PC-3 (cell line): ENCODE results near the gene VWA8. TPM values are rescaled to one million over a fixed set of nuclear protein-coding genes. Genes with fewer than 3 reads are reported as not detected.

ENCODE experiments used
- ATAC-seq: fragments of 200-7000 bp; cut with Tn5 transposase; 2 replicates; pipeline ENCODE4 v1.9.1; 2020; ENCODE audit warnings: mild to moderate bottlenecking, moderate library complexity
- BruUV-seq: library from RNA; stranded (reverse); fragments of 400-500 nt; replicated peaks from 2 replicates; lab custom pipeline; 2021; lab: Mats Ljungman, UMichigan
- CTCF ChIA-PET: fragments of 300-600 bp; sonication (Branson Sonifier 250); formaldehyde crosslinking; loops from one replicate; lab custom pipeline; 2022; ENCODE audit warnings: antibody characterized with exemption; lab: Charles Lee
- POLR2A ChIA-PET: fragments of 300-600 bp; sonication (Branson Sonifier 250); formaldehyde crosslinking; loops from one replicate; lab custom pipeline; 2022; ENCODE audit warnings: antibody characterized with exemption; ENCODE audit not compliant: unreplicated experiment; lab: Charles Lee
- DNase-seq: peaks from one replicate; pipeline ENCODE4 v3.0.0-alpha.2; 2015
- H2AFZ ChIP-seq: fragments of 300-600 bp; sonication (generic); 2 replicates; pipeline ENCODE4 v1.6.0; 2016; ENCODE audit warnings: antibody characterized with exemption, low read length
- H3F3A ChIP-seq: fragments of 300-600 bp; sonication (generic); one replicate; pipeline ENCODE4 v1.6.0; 2017; ENCODE audit warnings: antibody characterized with exemption, low read length, control low read depth, mild to moderate bottlenecking; ENCODE audit not compliant: unreplicated experiment
- H3K27ac ChIP-seq: fragments of 300-600 bp; sonication (generic); 2 replicates; pipeline ENCODE4 v1.5.1; 2016; ENCODE audit warnings: mild to moderate bottlenecking, low read length
- H3K27me3 ChIP-seq: fragments of 300-600 bp; sonication (generic); 2 replicates; pipeline ENCODE4 v1.6.1; 2016; ENCODE audit warnings: low read length, mixed read lengths
- H3K36me3 ChIP-seq: fragments of 300-600 bp; sonication (generic); 2 replicates; pipeline ENCODE4 v1.6.1; 2016; ENCODE audit warnings: low read depth, mixed run types, low read length, mixed read lengths
- H3K4me1 ChIP-seq: fragments of 300-600 bp; sonication (generic); 2 replicates; pipeline ENCODE4 v1.5.1; 2016; ENCODE audit warnings: low read length; ENCODE audit not compliant: insufficient read depth
- H3K4me2 ChIP-seq: fragments of 300-600 bp; sonication (generic); 2 replicates; pipeline ENCODE4 v1.6.0; 2016; ENCODE audit warnings: low read length
- H3K4me3 ChIP-seq: fragments of 300-600 bp; sonication (generic); 2 replicates; pipeline ENCODE4 v1.5.1; 2016; ENCODE audit warnings: mild to moderate bottlenecking, low read length, mixed read lengths
- H3K79me2 ChIP-seq: fragments of 300-600 bp; sonication (generic); 2 replicates; pipeline ENCODE4 v1.6.1; 2017; ENCODE audit warnings: low read length, mixed read lengths
- H3K9ac ChIP-seq: fragments of 300-600 bp; sonication (generic); 2 replicates; pipeline ENCODE4 v1.6.0; 2016; ENCODE audit warnings: mild to moderate bottlenecking, low read length
- H3K9me2 ChIP-seq: fragments of 300-600 bp; sonication (generic); replicated peaks from 2 replicates; pipeline ENCODE4 v1.6.1; 2016; ENCODE audit warnings: mixed run types, low read length, mixed read lengths
- H3K9me3 ChIP-seq: fragments of 300-600 bp; sonication (generic); 2 replicates; pipeline ENCODE4 v1.6.1; 2016; ENCODE audit warnings: low read length, mixed read lengths
- H4K20me1 ChIP-seq: fragments of 300-600 bp; sonication (generic); 2 replicates; pipeline ENCODE4 v1.6.1; 2016; ENCODE audit warnings: low read length, mixed read lengths
- EZH2 ChIP-seq: fragments of 300-600 bp; sonication (generic); IDR thresholded peaks from one replicate; pipeline ENCODE4 v1.6.1; 2017; ENCODE audit warnings: antibody characterized with exemption, mild to moderate bottlenecking, low read length; ENCODE audit not compliant: unreplicated experiment
- EZH2phosphoT487 ChIP-seq: fragments of 300-600 bp; sonication (generic); IDR thresholded peaks from 2 replicates; pipeline ENCODE4 v1.6.1; 2018; ENCODE audit warnings: mild to moderate bottlenecking, antibody characterized with exemption, low read length, borderline replicate concordance
- intact Hi-C: fragments of 100-400 bp; cut with micrococcal nuclease; formaldehyde crosslinking; loops from 2 replicates; pipeline ENCODE4 v1.9.0; 2023
- total RNA-seq: library from RNA; depleted of rRNA; stranded (reverse); fragments of >200 nt; gene quantifications from 2 replicates; pipeline ENCODE4 v1.2.3, GENCODE V29; 2014
- TF ChIP-seq, protein P1 (sequence below): fragments of 300-600 bp; sonication (generic); conservative IDR thresholded peaks from 2 replicates; pipeline ENCODE4 v1.5.1; 2017; ENCODE audit warnings: antibody characterized with exemption, low read depth, mild to moderate bottlenecking, low read length

VWA8 gene
- total RNA-seq, 1 experiment from 2014 or later = 10.0 TPM

DNA sequence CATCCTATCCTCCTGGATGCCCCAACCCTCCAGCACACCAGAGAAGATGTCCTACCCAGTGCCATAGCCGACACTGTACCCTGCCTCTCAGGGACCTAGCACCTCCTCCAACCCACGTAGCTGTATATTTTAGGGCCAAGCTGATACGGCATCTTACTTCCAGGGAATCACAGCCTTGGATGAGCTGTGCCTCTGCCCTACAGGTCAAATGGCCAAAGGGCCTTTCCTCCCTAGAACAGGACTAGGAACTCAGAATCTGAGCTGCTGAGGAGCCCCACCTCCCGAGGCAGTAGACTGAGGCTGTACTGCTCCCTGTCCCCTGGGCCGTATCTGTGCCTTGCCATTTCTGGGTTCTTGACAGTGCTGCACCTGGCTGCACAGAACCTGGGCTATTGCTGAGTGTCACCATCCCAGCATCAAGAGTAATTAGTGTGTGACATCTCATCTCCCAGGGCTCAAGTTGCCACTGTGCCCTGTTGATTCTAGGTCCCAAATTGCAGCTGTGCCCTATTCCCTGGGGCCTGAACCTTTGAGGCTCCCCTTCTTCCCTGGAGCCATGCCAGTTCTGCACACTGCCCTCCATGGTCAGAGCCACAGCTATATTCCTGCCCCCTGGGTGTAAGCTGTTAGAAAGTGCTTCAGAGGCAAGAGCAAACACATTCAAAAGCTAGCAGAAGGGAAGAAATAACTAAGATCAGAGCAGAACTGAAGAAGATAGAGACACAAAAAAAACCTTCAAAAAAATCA is 41.0 kb downstream of the VWA8 start:
- DNase-seq (no peak), ATAC-seq (no peak)
- ChIA-PET POLR2A (interaction anchor here (0.6 kb wide), 1 partner anchor 9 kb away, joined by 3 read pairs; no protein-coding TSS in a partner anchor), CTCF (no interaction called here)
- H4K20me1 ChIP-seq = no peaks in the 10 kb centered on the region
- no peaks in the 10 kb centered on the region for H3F3A ChIP-seq
- H3K9me3 ChIP-seq = no peaks in the 10 kb centered on the region
- peaks cover 24% of the 10 kb centered on the region for H3K4me1 ChIP-seq
- no peak overlapping the region for H3K4me2 ChIP-seq
- intact Hi-C loops = no loop called here
- H2AFZ ChIP-seq = no peak overlapping the region
- H3K4me3 ChIP-seq = no peak overlapping the region
- TF ChIP-seq EZH2phosphoT487 = no peak
- no peak for TF ChIP-seq EZH2
- TF ChIP-seq, protein P1, sequence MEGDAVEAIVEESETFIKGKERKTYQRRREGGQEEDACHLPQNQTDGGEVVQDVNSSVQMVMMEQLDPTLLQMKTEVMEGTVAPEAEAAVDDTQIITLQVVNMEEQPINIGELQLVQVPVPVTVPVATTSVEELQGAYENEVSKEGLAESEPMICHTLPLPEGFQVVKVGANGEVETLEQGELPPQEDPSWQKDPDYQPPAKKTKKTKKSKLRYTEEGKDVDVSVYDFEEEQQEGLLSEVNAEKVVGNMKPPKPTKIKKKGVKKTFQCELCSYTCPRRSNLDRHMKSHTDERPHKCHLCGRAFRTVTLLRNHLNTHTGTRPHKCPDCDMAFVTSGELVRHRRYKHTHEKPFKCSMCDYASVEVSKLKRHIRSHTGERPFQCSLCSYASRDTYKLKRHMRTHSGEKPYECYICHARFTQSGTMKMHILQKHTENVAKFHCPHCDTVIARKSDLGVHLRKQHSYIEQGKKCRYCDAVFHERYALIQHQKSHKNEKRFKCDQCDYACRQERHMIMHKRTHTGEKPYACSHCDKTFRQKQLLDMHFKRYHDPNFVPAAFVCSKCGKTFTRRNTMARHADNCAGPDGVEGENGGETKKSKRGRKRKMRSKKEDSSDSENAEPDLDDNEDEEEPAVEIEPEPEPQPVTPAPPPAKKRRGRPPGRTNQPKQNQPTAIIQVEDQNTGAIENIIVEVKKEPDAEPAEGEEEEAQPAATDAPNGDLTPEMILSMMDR = no peak
- peaks cover 36% of the 10 kb centered on the region for H3K79me2 ChIP-seq
- peaks cover 3% of the 10 kb centered on the region; the same call in 1 of the 2 replicates for H3K36me3 ChIP-seq
- H3K27me3 ChIP-seq = no peaks in the 10 kb centered on the region
- H3K9me2 ChIP-seq = no peaks in the 10 kb centered on the region
- H3K9ac ChIP-seq = no peak overlapping the region
- no peak overlapping the region for H3K27ac ChIP-seq
- BruUV-seq = no TSS peak

DNA sequence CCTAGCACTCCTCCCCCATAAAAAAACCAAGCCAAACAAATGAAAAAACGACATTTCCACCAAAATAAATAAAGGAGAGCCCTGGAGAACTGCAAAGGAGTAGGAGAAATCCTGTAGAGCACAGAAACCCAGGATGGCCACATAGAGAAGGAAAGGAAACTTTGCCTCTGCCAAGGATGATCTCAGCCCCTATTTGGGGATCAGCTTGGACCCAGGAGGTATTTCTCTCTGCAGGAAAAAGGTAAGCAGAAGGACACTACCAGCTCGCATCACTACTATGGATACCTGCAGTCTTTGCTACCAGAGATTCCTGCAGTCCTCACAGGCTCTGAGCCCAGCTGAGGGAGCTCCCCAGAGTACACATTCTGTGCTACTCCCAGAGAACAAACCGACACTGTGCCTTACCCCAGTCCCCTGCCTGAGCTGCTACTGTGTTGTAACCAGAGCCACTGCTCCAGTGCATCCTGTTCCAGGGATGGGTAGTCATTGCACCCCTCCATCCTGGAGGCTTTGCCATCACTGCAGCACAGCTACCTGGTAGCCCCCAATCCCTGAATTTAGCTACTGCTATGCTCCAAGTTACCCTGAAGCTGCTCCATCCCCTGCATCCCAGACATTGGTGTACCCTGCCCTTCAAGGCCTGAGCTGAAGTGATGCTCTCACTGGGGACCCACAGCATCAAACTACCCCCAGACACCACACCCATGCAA is 41.7 kb downstream of the VWA8 start:
- Histone ChIP-seq H3K9ac (no peak overlapping the region), H3K9me2 (no peaks in the 10 kb centered on the region), H3K27ac (no peak overlapping the region), H3K4me2 (no peak overlapping the region), H2AFZ (no peak overlapping the region), H3K4me3 (no peak overlapping the region), H3F3A (no peaks in the 10 kb centered on the region), H3K36me3 (no peaks in the 10 kb centered on the region), H3K9me3 (no peaks in the 10 kb centered on the region), H3K4me1 (peaks cover 24% of the 10 kb centered on the region), H3K79me2 (peaks cover 43% of the 10 kb centered on the region), H3K27me3 (no peaks in the 10 kb centered on the region), H4K20me1 (no peaks in the 10 kb centered on the region)
- TF ChIP-seq EZH2phosphoT487 = no peak
- TF ChIP-seq EZH2 = no peak
- intact Hi-C loops = no loop called here
- ATAC-seq (peak; percentile 39), DNase-seq (no peak)
- ChIA-PET CTCF (no interaction called here), POLR2A (no interaction called here)
- BruUV-seq = no TSS peak

DNA sequence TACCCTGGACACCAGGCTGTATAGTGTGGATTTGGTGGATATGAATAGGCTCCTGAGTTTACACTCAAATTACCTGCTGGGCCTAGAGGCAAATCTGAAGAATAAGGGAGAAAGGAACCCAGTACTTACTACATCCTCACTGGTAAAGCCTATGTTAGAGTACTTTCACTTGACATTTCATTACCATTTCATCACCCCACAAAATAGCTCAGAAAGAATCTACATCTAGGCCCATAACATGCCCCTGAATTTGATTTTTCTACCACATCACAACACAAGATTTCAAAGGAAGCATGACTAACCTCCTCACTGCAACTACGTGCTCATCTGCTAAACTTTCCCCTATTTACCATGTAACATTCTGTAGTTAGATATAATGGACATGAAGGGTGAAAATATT is 43.3 kb downstream of the VWA8 start:
- intact Hi-C loops = no loop called here
- no peaks in the 10 kb centered on the region for H3F3A ChIP-seq
- POLR2A ChIA-PET = no interaction called here
- no peaks in the 10 kb centered on the region for H3K9me3 ChIP-seq
- DNase-seq (no peak), ATAC-seq (peak; percentile 37; the same call in 1 of the 2 replicates)
- H3K27me3 ChIP-seq = no peaks in the 10 kb centered on the region
- peaks cover 51% of the 10 kb centered on the region for H3K79me2 ChIP-seq
- no peak overlapping the region for H3K4me3 ChIP-seq
- CTCF ChIA-PET = no interaction called here
- H4K20me1 ChIP-seq = no peaks in the 10 kb centered on the region
- no peaks in the 10 kb centered on the region for H3K36me3 ChIP-seq
- BruUV-seq = no TSS peak
- no peak overlapping the region for H3K9ac ChIP-seq
- peaks cover 24% of the 10 kb centered on the region for H3K4me1 ChIP-seq
- TF ChIP-seq EZH2 = no peak
- TF ChIP-seq, protein P1 = no peak
- TF ChIP-seq EZH2phosphoT487 = no peak
- H3K27ac ChIP-seq = no peak overlapping the region
- H3K4me2 ChIP-seq = no peak overlapping the region
- no peaks in the 10 kb centered on the region for H3K9me2 ChIP-seq
- no peak overlapping the region for H2AFZ ChIP-seq
